Stomach (tissue), 4 donors: ENCODE data around the gene STPG4.

ENCODE experiments used
- CTCF ChIP-seq, 7 experiments: fragments of 450-650 bp in 4 of 7; fragments of 200-600 bp in 3 of 7; sonication (generic) in 3 of 7; IDR thresholded peaks; one replicate each; pipeline ENCODE4 v1.5.1; 2016 to 2019; ENCODE audit warnings: antibody characterized with exemption in 7 of 7, control low read depth in 2 of 7, mild to moderate bottlenecking in 1 of 7
- EP300 ChIP-seq: sonication (generic); formaldehyde crosslinking; IDR thresholded peaks from one replicate; pipeline ENCODE4 v1.6.1; 2017; ENCODE audit warnings: antibody characterized with exemption
- POLR2A ChIP-seq, 4 donors: fragments of 450-650 bp; IDR thresholded peaks; one replicate each; pipeline ENCODE4 v1.6.1; 2016; ENCODE audit warnings: antibody characterized with exemption in 4 of 4, control low read depth in 2 of 4, mild to moderate bottlenecking in 1 of 4, moderate library complexity in 1 of 4
- POLR2AphosphoS5 ChIP-seq, 3 donors: sonication (generic); formaldehyde crosslinking; IDR thresholded peaks; one replicate each; pipeline ENCODE4 v1.6.1; 2016; ENCODE audit warnings: antibody characterized with exemption in 3 of 3

GRCh38 chr2:47092465-47092864 lies 62.6 kb downstream of the STPG4 start:
- TF ChIP-seq CTCF (IDR thresholded peaks at IDR 0.05), result no peak
- TF ChIP-seq POLR2AphosphoS5 (IDR thresholded peaks at IDR 0.05), result no peak
- no peak for TF ChIP-seq POLR2A (IDR thresholded peaks at IDR 0.05)
- no peak for TF ChIP-seq EP300
